T-helper 1 cell treated with Interleukin-12 subunit alpha and Interleukin-12 subunit beta and Interleukin-4 antibody, amounts not matched to agents 30 μg/mL and 1 μg/mL, for 36 hours (primary cell): ENCODE results near the gene AHCY.
"Not testable (repeated sequence)": the region's sequence is repeated elsewhere in the genome, so short reads cannot be mapped to it uniquely, and the experiment has no call there.

Source experiments
- H3K27ac Mint-ChIP-seq: one replicate; pipeline ENCODE4 v1.8.0; 2021; ENCODE audit warnings: mild to moderate bottlenecking, mixed read lengths
- H3K27me3 Mint-ChIP-seq: one replicate; pipeline ENCODE4 v1.8.0; 2021; ENCODE audit warnings: low read depth, mixed read lengths
- H3K36me3 Mint-ChIP-seq: one replicate; pipeline ENCODE4 v1.8.0; 2021; ENCODE audit warnings: low read depth, mixed read lengths
- H3K4me1 Mint-ChIP-seq: one replicate; pipeline ENCODE4 v1.8.0; 2021; ENCODE audit warnings: low read depth, mixed read lengths
- H3K4me3 Mint-ChIP-seq: one replicate; pipeline ENCODE4 v1.8.0; 2021; ENCODE audit warnings: mild to moderate bottlenecking, moderate library complexity, mixed read lengths
- H3K9me3 Mint-ChIP-seq: one replicate; pipeline ENCODE4 v1.8.0; 2021; ENCODE audit warnings: mixed read lengths

The AHCY gene

DNA sequence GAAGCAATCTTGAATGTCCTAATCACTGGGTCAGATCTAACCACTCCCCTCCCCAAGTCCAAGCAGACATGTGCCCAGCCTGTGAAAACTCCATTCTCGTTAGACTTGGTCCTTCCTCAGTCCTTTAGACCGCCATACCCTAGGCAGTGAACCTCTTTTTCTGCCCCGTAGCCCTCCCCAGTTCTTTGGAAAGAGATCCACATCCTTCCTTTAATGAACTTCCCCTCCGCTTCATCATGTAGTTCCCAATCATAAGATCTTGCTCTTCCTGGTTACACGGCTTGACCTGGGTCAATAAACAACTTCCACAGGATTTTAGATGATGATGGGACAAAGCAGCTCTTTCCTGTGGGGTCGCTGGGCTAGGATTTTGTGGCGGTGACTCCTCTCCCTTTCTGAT is 9.6 kb downstream of the AHCY start:
- Mint-ChIP-seq H3K36me3 (peaks cover 20% of the 10 kb centered on the region), H3K9me3 (no peaks in the 10 kb centered on the region), H3K27ac (no peak overlapping the region), H3K4me1 (no peaks in the 10 kb centered on the region), H3K27me3 (no peaks in the 10 kb centered on the region), H3K4me3 (no peak overlapping the region)

DNA sequence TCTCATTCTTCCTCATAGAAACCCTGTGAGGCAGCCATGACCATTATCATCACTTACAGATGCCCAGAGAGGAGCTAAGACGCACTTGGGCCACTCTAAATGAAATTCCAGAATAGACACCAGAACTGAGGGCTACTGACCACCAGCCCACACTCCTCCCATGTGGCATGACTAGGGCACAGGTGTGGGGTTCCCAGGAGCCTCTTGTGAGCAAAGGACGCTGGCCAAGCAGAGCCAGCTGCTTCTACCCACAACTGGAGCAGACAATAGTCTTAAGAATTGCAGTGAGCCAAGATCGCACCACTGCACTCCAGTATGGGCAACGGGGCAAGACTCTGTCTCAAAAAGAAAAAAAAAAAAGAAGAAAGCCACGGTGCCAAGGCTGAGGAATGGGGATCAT is 10.0 kb downstream of the AHCY start:
- H3K4me1 Mint-ChIP-seq: no peaks in the 10 kb centered on the region
- H3K4me3 Mint-ChIP-seq: no peak overlapping the region
- no peaks in the 10 kb centered on the region for H3K9me3 Mint-ChIP-seq
- H3K27ac Mint-ChIP-seq: no peak overlapping the region
- H3K27me3 Mint-ChIP-seq: no peaks in the 10 kb centered on the region
- H3K36me3 Mint-ChIP-seq: peaks cover 20% of the 10 kb centered on the region

DNA sequence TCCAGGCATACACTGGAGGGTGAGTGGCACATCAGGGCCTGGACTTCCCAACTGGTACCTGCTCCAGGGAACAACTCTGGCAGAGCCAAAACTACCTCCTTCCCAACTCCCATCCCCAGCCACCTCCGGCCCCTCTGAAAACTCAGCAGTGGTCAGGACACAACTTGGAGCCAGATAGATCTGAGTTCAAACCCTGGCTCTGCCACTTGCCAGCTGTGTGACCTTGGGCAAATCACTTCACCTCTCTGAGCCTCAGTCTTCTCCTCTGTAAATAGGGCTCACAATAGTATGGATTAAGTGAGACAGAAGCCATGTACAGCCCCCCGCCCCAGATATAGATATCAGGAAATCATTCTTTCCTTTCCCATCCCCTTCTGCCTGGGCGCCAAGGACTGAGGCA is 10.7 kb downstream of the AHCY start:
- Mint-ChIP-seq H3K4me1 (no peaks in the 10 kb centered on the region), H3K27me3 (no peaks in the 10 kb centered on the region), H3K4me3 (no peak overlapping the region), H3K27ac (peak overlapping the region; percentile 15), H3K36me3 (peaks cover 21% of the 10 kb centered on the region), H3K9me3 (no peaks in the 10 kb centered on the region)

DNA sequence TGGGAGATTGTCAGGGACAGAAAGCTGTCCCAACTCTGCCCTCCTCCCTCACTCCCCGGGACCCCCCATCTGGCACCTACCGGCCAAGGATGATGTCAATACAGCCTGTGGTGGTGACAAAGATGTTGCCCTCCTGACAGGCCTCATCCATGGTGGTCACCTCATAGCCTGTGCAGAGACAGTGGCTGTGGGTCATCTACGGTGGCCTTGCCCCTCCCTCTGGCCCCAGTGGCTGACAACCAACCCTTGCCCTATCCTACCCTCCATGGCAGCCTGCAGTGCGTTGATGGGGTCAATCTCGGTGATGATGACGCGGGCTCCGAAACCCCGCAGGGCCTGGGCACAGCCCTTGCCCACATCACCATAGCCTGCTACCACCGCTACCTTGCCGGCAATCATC is 12.7 kb downstream of the AHCY start:
- Mint-ChIP-seq H3K27me3 (no peaks in the 10 kb centered on the region), H3K4me3 (no peak overlapping the region), H3K36me3 (peaks cover 21% of the 10 kb centered on the region), H3K27ac (no peak overlapping the region), H3K4me1 (no peaks in the 10 kb centered on the region), H3K9me3 (no peaks in the 10 kb centered on the region)

DNA sequence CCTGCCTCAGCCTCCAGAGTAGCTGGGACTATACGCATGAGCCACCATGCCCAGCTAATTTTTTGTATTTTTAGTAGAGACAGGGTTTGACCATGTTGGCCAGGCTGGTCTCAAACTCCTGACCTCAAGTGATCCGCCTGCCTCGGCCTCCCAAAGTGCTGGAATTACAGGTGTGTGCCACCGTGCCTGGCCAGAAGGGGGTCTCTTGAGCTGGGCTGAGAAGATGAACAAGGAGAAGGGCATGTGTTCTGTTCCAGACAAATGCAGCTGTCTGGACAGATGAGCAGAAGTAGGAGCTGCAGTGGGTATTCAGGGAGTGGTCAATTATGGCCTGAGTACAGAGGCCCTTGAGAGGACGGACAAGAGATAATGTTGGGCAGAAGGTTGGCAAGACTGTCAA is 15.7 kb downstream of the AHCY start:
- H3K4me3 Mint-ChIP-seq, H3K4me1 Mint-ChIP-seq, H3K27me3 Mint-ChIP-seq, H3K27ac Mint-ChIP-seq, H3K9me3 Mint-ChIP-seq: not testable (repeated sequence)
- H3K36me3 Mint-ChIP-seq: peaks cover 25% of the 10 kb centered on the region

DNA sequence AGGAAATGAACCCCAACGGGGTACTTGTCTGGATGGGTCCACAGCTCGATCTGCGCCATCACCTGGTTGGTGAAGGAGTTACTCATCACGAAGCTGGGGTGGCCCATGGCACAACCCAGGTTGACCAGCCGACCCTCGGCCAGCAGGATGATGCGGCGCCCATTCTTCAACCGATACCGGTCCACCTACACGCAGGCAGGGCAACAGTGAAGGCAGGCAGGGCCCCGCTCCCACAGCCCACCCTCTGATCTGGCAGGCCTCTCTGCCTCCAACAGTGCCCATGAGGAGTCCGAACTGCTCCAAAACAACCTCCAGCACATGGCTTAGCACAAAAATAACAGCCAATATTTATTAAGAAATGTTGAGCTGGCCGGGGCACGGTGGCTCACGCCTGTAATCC is 17.7 kb downstream of the AHCY start:
- Mint-ChIP-seq H3K36me3 (peaks cover 18% of the 10 kb centered on the region), H3K4me1 (no peaks in the 10 kb centered on the region)

DNA sequence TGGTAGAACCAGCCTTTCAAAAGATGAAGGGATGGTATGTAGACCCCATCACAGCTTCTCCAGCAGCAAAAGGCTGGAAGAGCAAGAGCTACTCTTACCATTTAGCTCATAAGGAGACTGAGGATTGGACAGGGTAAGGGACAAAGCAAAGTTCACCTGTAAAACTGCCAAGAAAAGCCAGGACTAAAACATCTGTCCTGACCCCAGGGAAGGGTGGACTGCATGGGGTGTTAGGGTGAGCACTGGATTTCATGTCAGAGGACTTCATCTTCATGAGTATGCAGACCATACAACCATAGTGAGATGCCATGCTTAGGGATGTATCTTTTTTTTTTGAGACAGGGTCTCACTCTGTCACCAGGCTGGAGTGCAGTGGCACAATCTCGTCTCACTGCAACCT is 19.3 kb downstream of the AHCY start:
- H3K9me3 Mint-ChIP-seq: no peaks in the 10 kb centered on the region
- H3K27me3 Mint-ChIP-seq: no peaks in the 10 kb centered on the region
- H3K27ac Mint-ChIP-seq: no peak overlapping the region
- H3K4me3 Mint-ChIP-seq: no peak overlapping the region
- no peaks in the 10 kb centered on the region for H3K4me1 Mint-ChIP-seq
- H3K36me3 Mint-ChIP-seq: peaks cover 14% of the 10 kb centered on the region

More for the DNA sequence above, 17.7 kb downstream of the AHCY start:
- H3K4me3 Mint-ChIP-seq: no peak overlapping the region
- H3K27me3 Mint-ChIP-seq: no peaks in the 10 kb centered on the region
- no peak overlapping the region for H3K27ac Mint-ChIP-seq
- no peaks in the 10 kb centered on the region for H3K9me3 Mint-ChIP-seq

DNA sequence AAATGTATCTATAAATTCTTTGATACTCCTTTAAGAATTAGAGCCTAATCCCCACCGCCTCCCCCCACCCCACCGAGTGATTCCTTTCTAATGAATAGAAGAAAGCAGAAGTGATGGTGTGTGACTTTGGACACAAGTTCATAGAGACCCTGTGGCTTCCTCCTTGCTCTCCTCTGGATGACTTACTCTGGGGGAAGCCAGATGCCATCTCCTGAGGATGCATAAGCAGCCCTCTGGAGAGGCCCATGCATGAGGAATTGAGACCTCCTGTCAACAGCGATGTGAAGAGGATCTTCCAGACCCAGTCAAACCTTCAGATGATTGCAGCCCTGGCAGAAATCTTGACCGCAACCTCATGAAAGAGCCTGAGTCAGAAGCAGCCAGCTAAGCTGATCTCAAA is 21.1 kb downstream of the AHCY start:
- no peaks in the 10 kb centered on the region for H3K27me3 Mint-ChIP-seq
- peaks cover 15% of the 10 kb centered on the region for H3K36me3 Mint-ChIP-seq
- H3K4me1 Mint-ChIP-seq: no peaks in the 10 kb centered on the region
- no peak overlapping the region for H3K27ac Mint-ChIP-seq
- H3K4me3 Mint-ChIP-seq: no peak overlapping the region
- no peaks in the 10 kb centered on the region for H3K9me3 Mint-ChIP-seq

DNA sequence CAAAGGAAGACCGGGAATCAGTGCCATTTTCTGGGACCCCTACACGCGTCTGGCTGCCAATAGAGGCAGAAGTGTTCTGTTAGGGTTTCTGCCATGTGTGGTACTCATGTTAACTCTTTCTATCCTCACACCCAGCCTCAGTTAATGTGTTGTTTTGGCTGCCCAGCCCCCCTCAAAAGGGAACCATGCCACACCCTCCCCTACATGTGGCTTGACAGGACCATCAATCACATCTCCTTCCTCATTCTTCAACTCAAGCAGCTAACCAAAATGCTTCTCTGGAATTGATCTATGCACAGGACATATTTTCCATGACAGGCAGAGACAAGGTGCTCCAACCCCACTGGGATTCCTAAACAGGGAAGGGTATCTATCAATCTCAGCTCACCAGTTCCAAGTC is 22.0 kb downstream of the AHCY start:
- Mint-ChIP-seq H3K4me1 (no peaks in the 10 kb centered on the region), H3K4me3 (no peak overlapping the region), H3K36me3 (peaks cover 15% of the 10 kb centered on the region), H3K27ac (no peak overlapping the region), H3K27me3 (no peaks in the 10 kb centered on the region), H3K9me3 (no peaks in the 10 kb centered on the region)

DNA sequence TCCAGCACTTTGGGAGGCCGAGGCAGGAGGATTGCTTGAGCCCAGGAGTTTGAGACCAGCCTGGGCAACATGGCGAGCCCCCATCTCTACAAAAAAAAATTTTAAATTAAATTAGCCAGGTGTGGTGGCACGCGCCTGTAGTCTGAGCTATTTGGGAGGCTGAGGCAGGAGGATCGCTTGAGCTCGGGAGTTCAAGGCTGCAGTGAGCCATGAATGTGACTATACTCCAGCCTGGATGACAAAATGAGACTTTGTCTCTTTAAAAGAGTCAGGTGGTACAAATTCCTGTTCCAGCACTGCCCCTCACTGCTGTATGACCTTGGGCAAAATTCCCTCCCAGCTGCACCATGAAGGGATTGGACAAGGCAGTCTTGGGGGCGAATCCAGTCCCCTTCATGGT is 28.5 kb downstream of the AHCY start:
- Mint-ChIP-seq H3K27ac (no peak overlapping the region), H3K4me1 (no peaks in the 10 kb centered on the region), H3K36me3 (peaks cover 2% of the 10 kb centered on the region), H3K4me3 (no peak overlapping the region), H3K27me3 (no peaks in the 10 kb centered on the region), H3K9me3 (no peaks in the 10 kb centered on the region)

DNA sequence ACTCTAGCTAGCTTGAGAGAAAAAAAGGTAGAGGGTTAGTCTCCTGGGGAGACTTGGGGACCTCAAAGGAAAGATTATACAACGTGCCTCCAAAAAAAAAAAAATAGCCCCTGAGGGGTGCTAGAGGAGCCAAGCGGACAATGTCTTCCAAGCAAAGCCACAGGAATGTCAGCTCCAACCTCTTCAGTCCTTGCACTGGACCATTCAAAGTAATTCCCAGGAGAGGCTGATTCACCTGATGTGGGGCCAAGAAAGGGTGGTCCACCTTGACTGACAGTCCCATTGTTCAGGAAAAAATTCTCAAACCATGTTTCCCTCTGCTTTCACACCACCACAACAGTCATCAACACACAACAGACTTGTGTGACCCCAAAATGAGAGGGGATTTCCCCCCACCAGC is 31.2 kb downstream of the AHCY start:
- H3K4me1 Mint-ChIP-seq: peaks cover 3% of the 10 kb centered on the region
- no peaks in the 10 kb centered on the region for H3K9me3 Mint-ChIP-seq
- H3K27me3 Mint-ChIP-seq: no peaks in the 10 kb centered on the region
- H3K27ac Mint-ChIP-seq: no peak overlapping the region
- H3K4me3 Mint-ChIP-seq: no peak overlapping the region
- H3K36me3 Mint-ChIP-seq: no peaks in the 10 kb centered on the region

DNA sequence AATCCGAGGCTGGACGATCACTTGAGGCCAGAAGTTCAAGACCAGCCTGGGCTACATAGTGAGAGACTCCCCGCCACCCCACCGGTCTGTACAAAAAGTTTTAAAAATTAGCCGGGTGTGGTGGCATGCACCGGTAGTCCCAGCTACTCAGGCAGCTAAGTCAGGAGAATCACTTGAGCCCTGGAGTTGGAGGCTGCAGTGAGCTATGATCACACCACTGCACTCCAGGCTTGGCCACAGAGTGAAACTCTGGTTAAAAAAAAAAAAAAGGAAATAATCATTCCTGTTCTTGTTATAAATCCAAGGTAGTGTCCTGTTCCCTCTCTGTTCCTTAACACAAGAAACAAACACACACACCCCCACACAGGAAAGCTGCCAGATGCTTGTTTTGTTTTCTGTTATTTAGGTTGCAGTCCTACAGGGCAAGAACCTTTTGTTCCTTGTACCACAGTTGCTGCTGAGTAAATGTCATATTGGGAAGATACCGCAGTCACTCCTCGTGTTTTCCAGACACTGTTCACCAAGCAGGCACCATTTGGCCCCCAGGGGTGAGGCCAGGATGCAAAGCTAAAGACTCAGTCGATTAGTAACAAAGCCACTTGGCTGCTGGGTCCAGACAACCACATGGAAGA is 33.0 kb downstream of the AHCY start:
- H3K9me3 Mint-ChIP-seq: no peaks in the 10 kb centered on the region
- no peaks in the 10 kb centered on the region for H3K36me3 Mint-ChIP-seq
- H3K4me3 Mint-ChIP-seq: no peak overlapping the region
- H3K27ac Mint-ChIP-seq: no peak overlapping the region
- no peaks in the 10 kb centered on the region for H3K27me3 Mint-ChIP-seq
- peaks cover 3% of the 10 kb centered on the region for H3K4me1 Mint-ChIP-seq

DNA sequence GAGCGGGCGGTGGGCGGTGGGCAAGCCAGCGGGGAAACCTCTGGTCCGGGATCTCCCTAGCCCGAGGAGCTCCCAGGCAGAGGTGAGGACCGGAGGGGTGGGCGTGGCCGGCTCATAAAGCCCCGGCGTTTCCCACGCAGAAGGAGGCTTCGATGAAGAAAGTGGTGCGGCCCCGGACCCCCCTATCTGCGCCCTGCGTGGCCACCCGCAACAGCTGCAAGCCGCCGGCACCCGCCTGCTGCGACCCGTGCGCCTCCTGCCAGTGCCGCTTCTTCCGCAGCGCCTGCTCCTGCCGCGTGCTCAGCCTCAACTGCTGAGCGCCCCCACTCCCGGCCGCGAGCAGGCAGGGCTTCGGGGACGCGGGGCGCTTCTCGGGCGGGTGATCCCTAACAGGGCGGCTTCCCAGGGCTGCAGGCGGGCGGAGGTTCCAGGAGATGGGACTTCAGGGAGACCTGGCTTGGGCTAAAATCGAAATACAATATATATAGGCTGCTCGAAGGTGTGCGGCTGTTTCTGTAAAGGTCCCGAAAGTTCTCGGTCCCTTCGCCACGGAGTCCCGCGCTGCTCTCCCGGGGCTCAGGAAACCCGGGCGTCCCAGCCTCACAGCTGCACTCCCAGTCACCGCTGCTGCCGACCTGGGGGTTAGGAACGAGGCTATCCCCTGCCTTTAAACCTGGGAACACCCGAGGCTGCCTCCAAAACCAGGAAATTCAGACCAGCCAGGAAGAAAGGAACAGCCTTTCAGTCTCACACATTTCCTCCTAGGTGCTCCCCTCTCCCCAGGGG is 34.1 kb downstream of the AHCY start:
- peak overlapping the region; percentile 12 for H3K4me3 Mint-ChIP-seq
- peaks cover 3% of the 10 kb centered on the region for H3K4me1 Mint-ChIP-seq
- H3K27ac Mint-ChIP-seq: no peak overlapping the region
- no peaks in the 10 kb centered on the region for H3K36me3 Mint-ChIP-seq
- H3K27me3 Mint-ChIP-seq: no peaks in the 10 kb centered on the region
- no peaks in the 10 kb centered on the region for H3K9me3 Mint-ChIP-seq

DNA sequence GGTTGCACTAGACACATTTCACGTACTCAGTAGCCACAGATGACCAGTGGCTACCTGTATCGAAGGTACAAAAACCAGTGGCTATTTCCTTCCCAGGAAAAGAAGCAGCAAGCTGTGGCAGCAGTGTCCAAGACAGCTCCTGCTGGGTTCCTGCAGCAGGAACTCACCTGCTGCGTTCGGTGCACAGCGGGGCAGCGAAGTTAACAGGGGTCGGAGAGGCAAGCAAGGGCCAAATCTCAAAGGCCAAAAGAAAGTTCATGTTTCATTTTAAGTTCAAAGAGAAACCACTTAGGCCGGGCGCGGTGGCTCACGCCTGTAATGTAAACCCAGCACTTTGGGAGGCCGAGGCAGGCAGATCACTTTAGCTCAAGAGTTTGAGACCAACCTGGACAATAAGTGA is 35.0 kb downstream of the AHCY start:
- Mint-ChIP-seq H3K27ac (no peak overlapping the region), H3K27me3 (no peaks in the 10 kb centered on the region), H3K4me3 (no peak overlapping the region), H3K4me1 (peaks cover 3% of the 10 kb centered on the region), H3K9me3 (no peaks in the 10 kb centered on the region), H3K36me3 (no peaks in the 10 kb centered on the region)

DNA sequence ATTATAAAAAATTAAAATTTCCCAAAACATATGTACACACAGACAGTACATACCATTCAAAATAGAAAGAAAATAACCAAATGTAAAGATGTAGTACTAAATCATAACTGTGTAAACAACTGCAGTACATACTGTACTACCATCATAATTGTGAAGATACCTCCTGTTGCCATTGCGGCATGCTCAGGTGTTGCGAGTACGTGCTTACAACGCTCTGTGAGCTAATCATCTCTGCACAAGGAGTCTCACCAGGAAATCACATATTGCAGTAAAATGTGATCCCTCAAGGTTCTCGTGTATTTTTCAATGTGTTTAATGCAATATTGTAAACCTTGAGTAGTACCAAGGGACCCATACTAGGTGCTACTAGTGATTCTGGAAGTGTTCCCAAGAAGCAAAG is 39.0 kb downstream of the AHCY start:
- Mint-ChIP-seq H3K4me3 (no peak overlapping the region), H3K27me3 (no peaks in the 10 kb centered on the region), H3K4me1 (peaks cover 3% of the 10 kb centered on the region), H3K27ac (no peak overlapping the region), H3K36me3 (no peaks in the 10 kb centered on the region), H3K9me3 (no peaks in the 10 kb centered on the region)
